HG03442 (cell line): Measurements from ENCODE around the gene ABHD11.

Source experiments
- ATAC-seq: cut with Tn5 transposase; IDR thresholded peaks from one replicate; pipeline ENCODE4 v1.9.1; 2021; ENCODE audit warnings: mild to moderate bottlenecking, moderate library complexity; ENCODE audit not compliant: unreplicated experiment

Gene ABHD11

GRCh38 chr7:73702665-73703064, 35.9 kb downstream of the ABHD11 start:
- no peak for ATAC-seq

DNA sequence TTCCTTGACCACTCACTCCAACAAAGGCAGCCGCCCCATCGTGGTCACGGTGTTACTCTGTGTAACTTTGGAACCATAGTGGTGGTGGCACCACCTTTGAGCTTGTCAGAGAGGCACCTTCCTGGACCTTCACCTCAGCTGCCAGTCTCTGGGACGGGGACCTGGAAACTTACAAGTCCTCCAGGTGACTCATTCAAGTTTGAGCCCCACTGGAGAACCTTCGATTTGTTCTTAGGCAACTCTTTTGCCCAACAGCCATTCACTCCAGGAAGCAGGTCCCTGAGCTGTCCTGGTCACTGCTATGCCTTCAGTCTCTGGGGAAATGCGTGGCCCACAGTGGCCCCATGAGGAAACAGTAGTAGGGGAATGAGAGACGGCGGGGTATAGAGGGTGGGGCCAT, 36.4 kb downstream of the ABHD11 start:
- no peak for ATAC-seq

DNA sequence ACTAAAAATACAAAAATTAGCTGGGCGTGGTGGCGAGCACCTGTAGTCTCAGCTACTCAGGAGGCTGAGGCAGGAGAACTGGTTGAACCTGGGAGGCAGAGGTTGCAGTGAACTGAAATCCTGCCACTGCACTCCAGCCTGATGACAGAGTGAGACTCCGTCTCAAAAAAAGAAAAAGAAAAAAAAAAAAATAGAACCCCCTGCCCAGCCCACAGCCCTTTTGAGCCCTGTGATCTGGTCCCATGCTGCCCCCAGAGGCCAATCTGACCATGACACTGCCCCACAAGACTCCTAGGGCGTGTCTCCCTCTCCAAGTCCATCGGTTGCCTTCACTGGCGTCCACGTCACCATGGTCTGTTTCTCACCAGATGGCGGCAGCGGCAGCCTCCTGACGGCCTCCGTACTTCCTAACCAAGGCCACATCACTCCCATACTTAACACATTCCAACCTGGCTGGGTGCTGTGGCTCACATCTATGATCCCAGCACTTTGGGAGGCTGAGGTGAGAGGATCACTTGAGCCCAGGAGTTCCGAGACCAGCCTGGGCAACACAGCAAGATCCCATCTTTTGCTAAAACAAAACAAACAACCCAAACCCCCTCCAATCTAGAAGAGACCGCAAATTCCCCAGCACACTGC, 37.1 kb downstream of the ABHD11 start:
- no peak for ATAC-seq

GRCh38 chr7:73700581-73701134, 37.9 kb downstream of the ABHD11 start:
- ATAC-seq: no peak

- ATAC-seq: no peak
Observed at GRCh38 chr7:73700069-73700423, 38.6 kb downstream of the ABHD11 start.

GRCh38 chr7:73699370-73700068, 39.1 kb downstream of the ABHD11 start:
- no peak for ATAC-seq

GRCh38 chr7:73698410-73698809, 40.2 kb downstream of the ABHD11 start:
- ATAC-seq: no peak

DNA sequence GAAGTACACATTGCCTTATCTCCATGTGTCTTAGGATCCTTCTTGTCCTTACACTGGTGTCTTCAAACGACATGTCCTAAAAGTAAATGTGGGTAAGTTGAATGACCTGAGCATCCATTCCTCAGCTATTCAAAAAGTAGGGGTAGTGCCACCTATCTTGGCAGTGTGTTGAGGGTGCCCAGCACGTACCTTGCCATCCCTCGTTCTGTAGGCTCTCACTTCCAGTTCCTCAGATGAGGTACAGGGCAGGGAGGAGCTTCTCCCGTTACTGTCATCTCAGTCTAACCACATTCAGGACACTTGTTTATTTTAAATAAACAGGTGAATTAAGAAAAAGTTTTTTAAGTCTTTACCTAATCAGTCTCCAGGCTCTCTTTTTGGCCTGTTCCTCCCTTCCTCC, 42.2 kb downstream of the ABHD11 start:
- no peak for ATAC-seq

- no peak for ATAC-seq
Observed at GRCh38 chr7:73690646-73691045, 48.0 kb downstream of the ABHD11 start.

DNA sequence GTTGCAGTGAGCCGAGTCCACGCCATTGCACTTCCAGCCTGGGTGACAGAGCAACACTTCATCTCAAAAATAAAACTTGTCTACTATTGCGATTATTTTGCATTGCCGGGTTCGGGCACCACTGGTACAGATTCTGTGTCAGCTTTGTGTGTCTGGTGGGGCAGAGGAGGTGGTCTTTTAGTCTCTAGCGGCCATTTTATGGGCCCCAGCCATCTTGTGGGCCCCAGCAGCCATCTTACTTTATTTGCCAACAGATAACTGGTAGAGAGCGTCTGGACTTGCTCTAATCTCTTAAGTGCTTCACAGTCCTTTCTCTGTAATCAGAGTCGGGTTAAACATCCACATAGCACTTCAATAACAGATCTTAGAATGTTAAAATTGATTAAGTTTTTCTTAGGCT, 50.3 kb downstream of the ABHD11 start:
- no peak for ATAC-seq
